GM18858 (cell line): ENCODE results near the gene ASAP3.
"Not testable (repeated sequence)": the region's sequence is repeated elsewhere in the genome, so short reads cannot be mapped to it uniquely, and the experiment has no call there.

Experiments used
- ATAC-seq: cut with Tn5 transposase; IDR thresholded peaks from one replicate; pipeline ENCODE4 v1.9.1; 2021; ENCODE audit not compliant: unreplicated experiment

The ASAP3 gene

GRCh38 chr1:23399229-23399628 is 84.8 kb downstream of the ASAP3 start:
- ATAC-seq = no peak

GRCh38 chr1:23397908-23398307 is 86.1 kb downstream of the ASAP3 start:
- ATAC-seq = no peak

GRCh38 chr1:23396380-23396779 is 87.6 kb downstream of the ASAP3 start:
- ATAC-seq = no peak

- no peak for ATAC-seq
Measured at GRCh38 chr1:23395849-23396248, 88.1 kb downstream of the ASAP3 start.

DNA sequence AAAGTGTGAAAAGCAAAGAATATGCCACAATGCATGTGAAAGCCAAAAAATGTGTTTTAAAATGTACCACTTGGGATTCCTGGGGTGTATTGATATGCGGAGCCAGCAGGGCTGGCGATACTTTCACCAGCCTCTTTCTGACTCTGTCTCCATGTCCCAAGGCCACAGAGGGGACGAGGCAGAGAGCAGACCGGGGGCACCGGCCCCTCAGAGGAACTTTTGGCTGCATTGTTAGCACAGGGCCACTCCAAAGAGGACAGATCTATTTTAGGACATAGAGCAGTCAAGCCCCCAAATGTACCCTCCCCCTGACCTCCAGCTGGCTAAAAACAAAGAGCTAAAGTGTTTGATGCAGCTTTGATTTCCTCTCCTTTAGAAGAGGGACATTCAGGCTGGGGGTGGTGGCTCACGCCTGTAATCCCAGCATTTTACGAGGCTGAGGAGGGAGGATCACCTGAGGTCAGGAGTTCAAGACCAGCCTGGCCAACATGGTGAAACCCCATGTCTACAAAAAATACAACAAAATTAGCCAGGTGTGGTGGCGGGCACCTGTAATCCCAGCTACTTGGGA is 88.7 kb downstream of the ASAP3 start:
- no peak for ATAC-seq

DNA sequence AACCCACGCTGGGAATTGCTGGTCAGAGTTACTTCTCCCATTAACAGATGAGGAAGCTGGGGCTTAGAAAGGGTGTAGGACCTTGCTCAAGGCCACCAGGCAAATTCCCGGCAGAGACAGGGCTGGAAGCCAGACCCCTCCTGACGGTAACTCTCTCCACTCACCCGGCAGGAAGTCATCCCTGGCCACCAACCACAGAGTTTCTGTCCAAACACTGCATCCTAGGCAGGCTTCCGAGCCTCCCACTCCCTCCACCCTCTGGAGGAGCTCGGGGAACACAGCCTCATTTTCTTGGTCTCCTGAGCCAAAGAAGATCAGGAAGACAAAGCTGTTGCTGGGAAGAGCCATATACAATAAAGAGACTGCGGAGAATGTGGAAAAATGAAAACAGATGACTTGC is 89.3 kb downstream of the ASAP3 start:
- no peak for ATAC-seq

- no peak for ATAC-seq
Measured at GRCh38 chr1:23394181-23394580, 89.8 kb downstream of the ASAP3 start.

DNA sequence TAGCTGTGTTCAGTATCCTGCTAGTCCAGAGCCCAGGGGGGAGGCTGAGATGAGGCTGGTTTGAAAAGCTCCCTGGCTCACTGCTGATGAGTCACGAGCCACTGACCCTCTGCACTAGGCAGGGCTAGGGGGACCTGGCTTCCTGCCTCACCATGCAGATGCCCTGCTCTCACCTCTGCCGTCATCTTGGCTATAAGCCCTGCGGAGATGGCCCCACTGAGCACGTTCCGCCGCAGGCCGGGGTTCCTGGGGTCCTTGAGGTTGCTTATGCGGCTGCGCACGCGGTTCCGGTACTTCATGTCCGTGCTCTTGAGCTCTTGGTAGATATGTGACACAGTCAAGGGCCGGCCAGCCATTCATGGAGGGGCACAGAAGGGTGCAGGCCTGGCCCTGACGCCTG is 90.3 kb downstream of the ASAP3 start:
- no peak for ATAC-seq

DNA sequence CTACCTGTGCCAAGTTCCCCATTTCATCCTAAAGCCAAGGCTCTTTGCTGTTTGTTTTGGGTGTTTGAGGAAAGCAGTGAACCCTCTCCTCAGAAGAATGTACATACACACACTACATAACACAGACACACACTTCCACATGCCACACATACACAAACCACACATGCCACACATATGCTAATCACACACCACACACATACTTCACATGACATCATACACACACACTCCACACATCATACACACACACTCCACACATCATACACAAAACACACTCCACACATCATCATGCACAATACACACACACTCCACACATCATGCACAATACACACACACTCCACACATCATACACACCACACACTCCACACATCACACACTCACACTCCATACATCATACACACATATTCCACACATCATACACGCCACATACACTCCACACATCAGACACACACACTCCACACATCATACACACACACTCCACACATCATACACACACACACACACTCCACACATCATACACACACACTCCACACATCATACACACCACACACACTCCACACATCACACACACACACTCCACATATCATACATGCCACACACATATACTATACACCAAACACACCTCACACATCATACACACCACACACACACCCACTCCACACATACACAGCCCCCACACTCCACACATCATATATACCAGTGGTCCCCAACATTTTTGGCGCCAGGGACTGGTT is 91.7 kb downstream of the ASAP3 start:
- no peak for ATAC-seq

- no peak for ATAC-seq
Measured at GRCh38 chr1:23389837-23390321, 94.1 kb downstream of the ASAP3 start.

GRCh38 chr1:23387494-23387893 is 96.5 kb downstream of the ASAP3 start:
- no peak for ATAC-seq

- no peak for ATAC-seq
Measured at GRCh38 chr1:23385119-23385621, 98.8 kb downstream of the ASAP3 start.

GRCh38 chr1:23384312-23385058 is 99.5 kb downstream of the ASAP3 start:
- ATAC-seq = no peak

DNA sequence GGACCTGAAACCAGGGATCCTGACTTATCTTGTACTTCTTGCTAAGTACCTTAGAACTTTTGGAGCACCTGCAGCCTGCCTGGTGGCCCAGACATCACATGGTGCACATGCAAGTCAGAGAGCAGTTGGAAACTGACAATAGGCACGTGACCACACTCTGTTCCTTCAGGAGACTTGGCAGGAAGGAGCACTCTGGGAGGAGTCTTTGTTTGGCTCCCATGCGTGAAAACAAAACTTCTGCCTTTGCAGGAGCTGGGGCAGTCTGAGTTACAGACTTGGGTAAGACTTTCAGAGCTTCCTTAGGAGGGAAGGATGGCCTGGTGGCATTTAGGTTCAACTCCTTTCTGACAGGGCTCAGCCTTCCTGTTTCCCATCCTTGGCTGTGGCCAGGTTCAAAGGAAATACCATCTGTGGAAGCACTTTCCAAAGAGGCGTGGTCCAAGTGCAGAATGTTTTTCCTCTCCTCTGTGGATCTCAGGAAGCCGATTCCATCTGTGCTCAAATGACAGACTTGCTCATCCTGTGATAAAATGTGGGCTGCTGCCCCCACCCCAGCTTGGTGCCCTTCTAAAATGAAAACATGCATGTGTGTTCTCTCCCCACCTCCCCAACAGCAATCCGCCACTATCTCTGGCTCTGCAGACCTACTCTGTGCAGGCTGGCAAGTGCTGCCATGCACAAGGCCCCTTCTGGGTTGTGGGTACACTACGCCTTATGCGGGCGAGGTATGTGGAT is 100.2 kb downstream of the ASAP3 start:
- no peak for ATAC-seq

GRCh38 chr1:23381233-23381885 is 102.6 kb downstream of the ASAP3 start:
- no peak for ATAC-seq

DNA sequence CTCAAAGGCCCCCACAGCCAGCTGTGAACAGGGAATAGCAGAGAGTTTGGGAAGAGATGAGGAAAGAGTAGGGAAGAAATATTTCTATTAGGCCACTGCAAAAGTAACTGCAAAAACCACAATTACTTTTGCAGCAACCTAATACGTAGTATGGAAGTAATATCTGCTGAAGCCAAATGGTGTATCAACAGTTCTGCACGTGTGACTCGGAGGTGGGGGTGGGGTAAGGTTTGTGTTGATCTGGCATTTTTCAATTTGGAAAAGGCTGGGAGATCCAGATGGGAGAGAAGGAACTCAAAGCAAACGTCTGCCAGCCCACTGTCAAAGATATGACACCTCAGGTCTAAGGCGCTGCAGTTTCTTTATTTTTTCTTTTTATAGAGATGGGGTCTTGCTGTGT is 103.3 kb downstream of the ASAP3 start:
- ATAC-seq = no peak

DNA sequence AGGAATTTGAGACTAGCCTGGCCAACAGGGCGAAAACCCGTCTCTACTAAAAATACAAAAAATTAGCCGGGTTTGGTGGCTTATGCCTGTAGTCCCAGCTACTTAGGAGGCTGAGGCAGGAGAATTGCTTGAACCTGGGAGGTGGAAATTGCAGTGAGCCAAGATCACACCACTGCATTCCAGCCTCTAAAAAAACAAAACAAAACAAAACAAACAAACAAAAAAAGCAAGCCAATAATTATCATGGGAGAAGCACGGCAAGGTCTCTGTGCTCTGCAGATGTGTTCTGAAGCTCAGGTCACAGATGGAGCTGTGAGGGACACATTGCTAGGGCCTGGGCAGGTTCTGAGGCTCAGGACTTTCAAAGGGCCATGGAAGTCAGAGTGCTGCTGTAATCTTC is 103.7 kb downstream of the ASAP3 start:
- ATAC-seq = not testable (repeated sequence)
